Esophagus squamous epithelium (tissue), 5 donors: ENCODE data around the gene KIFC3. TPM values are rescaled to one million over a fixed set of nuclear protein-coding genes. Genes with fewer than 3 reads are reported as not detected.

Experiments
- DNase-seq: peaks from one replicate; lab custom pipeline; 2025; lab: John Stamatoyannopoulos, UW
- H3K27ac ChIP-seq, 4 donors: fragments of 200-600 bp; sonication (generic); one replicate each; pipeline ENCODE4 v1.5.1; 2016 to 2019; ENCODE audit warnings: mild to moderate bottlenecking in 1 of 4
- H3K27me3 ChIP-seq, 4 donors: fragments of 200-600 bp; sonication (generic); 1 replicate in 3 of 4; 2 replicates in 1 of 4; pipeline versions ENCODE4 v1.5.1 to v1.6.0; 2017 to 2021; ENCODE audit warnings: antibody characterized with exemption in 1 of 4
- H3K36me3 ChIP-seq, 3 donors: fragments of 200-600 bp; sonication (generic); one replicate each; pipeline ENCODE4 v1.5.1; 2016 to 2019
- H3K4me1 ChIP-seq, 3 donors: fragments of 200-600 bp; sonication (generic); one replicate each; pipeline ENCODE4 v1.5.1; 2017 to 2019
- H3K4me3 ChIP-seq, 4 donors: fragments of 200-600 bp; sonication (generic); 1 replicate in 3 of 4; 2 replicates in 1 of 4; pipeline ENCODE4 v1.5.1; 2016 to 2019; ENCODE audit warnings: mild to moderate bottlenecking in 2 of 4, moderate library complexity in 1 of 4
- H3K9me3 ChIP-seq, 3 donors: fragments of 200-600 bp; sonication (generic); one replicate each; pipeline ENCODE4 v1.5.1; 2016 to 2019
- CTCF ChIP-seq, 6 experiments: fragments of 450-650 bp in 4 of 6; fragments of 200-600 bp in 2 of 6; sonication (generic) in 2 of 6; IDR thresholded peaks; one replicate each; pipeline ENCODE4 v1.5.1; 2016 to 2019; ENCODE audit warnings: antibody characterized with exemption in 6 of 6, mild to moderate bottlenecking in 4 of 6, moderate library complexity in 4 of 6
- POLR2A ChIP-seq, 4 donors: fragments of 450-650 bp; IDR thresholded peaks; one replicate each; pipeline ENCODE4 v1.6.1; 2017; ENCODE audit warnings: antibody characterized with exemption in 4 of 4, mild to moderate bottlenecking in 4 of 4, moderate library complexity in 3 of 4
- WGBS, 2 donors: methylation state at CpG; one replicate each; pipeline ENCODE4 v1.1.5; 2018; 5-methylcytosine and 5-hydroxymethylcytosine counted together
- intact Hi-C: fragments of 100-400 bp; cut with DNase I; formaldehyde crosslinking; loops from one replicate; pipeline ENCODE4 v1.15.0; 2022
- total RNA-seq, 4 donors: library from RNA; depleted of rRNA; stranded (reverse); fragments of >200 nt; gene quantifications; one replicate each; pipeline ENCODE4 v1.1.0, GENCODE V29; 2016
- donor health status: DM: yes; HTN: yes; CAD: no.

KIFC3 gene
- total RNA-seq, 4 donors from 2014 or later = 14.8 to 72.4 (median 43.5) TPM

- WGBS, 2 donors = 80% methylated on average over 10 of the region's 17 CpGs; no CpG with 5 or more reads in 1 of the 2 donors
- H3K27ac ChIP-seq = peak overlapping the region in 2 of 4 donors; percentile 43 to 69
Measured at GRCh38 chr16:57788252-57788841, 13.9 kb downstream of the KIFC3 start.

DNA sequence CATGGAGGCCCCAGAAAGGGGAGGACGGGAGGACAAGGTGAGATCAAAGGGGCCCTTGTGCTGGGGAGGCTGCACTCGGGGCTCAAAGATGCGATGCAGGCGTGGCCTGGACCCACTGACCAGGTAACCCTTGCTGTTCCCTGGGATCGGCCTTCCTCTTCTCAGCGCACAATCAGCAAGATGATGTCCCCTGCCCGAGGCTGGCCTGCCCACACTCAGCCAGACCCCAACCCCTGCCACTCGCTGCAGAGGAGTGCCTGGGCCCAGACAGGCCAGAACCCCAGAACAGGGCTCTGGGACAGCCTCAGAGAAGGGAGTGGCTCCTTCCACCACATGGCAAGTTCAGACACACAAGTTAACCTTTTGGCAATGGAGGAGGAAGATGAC lies 14.8 kb downstream of the KIFC3 start:
- Histone ChIP-seq H3K27me3 (no peaks in the 10 kb centered on the region), H3K4me3 (no peak overlapping the region), H3K9me3 (no peaks in the 10 kb centered on the region), H3K36me3 (peaks cover 0 to 73% (median 0%) of the 10 kb centered on the region in 3 donors), H3K4me1 (peaks cover 9 to 29% (median 24%) of the 10 kb centered on the region in 3 donors), H3K27ac (peak overlapping the region in 3 of 4 donors; percentile 40 to 69 (median 43))
- TF ChIP-seq CTCF (IDR thresholded peaks at IDR 0.05) (no peak), POLR2A (IDR thresholded peaks at IDR 0.05) (no peak)
- intact Hi-C loops = no loop called here
- DNase-seq = no peak
- WGBS, 2 donors = 0 to 76% methylated on average over 1 to 8 of the region's 8 CpGs

More at GRCh38 chr16:57788252-57788841, 13.9 kb downstream of the KIFC3 start:
- TF ChIP-seq POLR2A (IDR thresholded peaks at IDR 0.05) (no peak), CTCF (IDR thresholded peaks at IDR 0.05) (no peak)
- H3K27me3 ChIP-seq = no peaks in the 10 kb centered on the region
- H3K4me3 ChIP-seq = no peak overlapping the region
- H3K36me3 ChIP-seq = peaks cover 0 to 78% (median 0%) of the 10 kb centered on the region in 3 donors
- H3K9me3 ChIP-seq = no peaks in the 10 kb centered on the region
- DNase-seq = no peak
- H3K4me1 ChIP-seq = peaks cover 9 to 29% (median 24%) of the 10 kb centered on the region in 3 donors
- intact Hi-C loops = no loop called here

DNA sequence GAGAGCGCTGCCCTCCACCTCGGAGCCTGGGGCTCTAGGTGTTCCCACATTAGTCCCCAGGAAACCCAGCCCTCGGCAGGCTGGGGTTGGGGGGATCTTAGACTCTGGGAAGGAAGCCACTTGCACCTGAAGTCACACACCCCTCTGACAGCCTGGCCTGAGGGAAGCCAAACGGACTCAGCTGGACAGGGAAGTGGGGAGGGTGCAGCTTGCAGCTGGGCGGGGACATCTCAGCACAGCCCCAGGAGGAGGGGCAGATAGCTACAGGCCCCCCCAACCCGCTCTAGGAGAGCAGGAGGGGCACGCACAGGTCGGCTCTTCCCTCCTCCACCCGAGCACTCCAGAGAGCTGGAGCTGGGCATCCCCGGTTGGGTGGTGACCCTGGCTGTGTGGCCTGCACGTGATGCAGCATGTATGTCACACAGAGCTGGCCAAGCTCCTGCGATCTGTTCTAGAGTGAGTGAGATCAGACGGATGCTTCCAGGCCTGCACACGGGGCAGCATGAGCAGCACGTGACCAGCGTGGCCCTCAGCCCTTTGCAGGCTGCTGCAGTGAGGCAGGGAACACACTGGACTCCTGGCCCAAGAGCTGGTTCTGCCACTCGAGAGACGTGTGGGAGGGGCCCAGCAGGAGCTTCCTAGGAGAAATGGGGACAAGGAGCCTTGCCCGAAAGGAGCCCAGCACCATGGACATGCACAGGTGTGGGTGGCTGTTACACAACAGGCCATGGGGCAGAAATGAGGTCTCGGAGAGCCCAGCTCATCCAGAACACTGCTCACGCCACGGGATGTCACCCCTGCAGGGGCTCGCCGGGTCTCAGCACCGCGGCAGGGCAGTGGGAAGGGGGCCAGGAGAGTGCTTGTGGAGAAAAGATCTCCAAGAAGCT lies 15.4 kb downstream of the KIFC3 start:
- 75 to 80% methylated on average over 9 to 11 of the region's 26 CpGs for WGBS, 2 donors
- Histone ChIP-seq H3K36me3 (peaks cover 0 to 66% (median 0%) of the 10 kb centered on the region in 3 donors), H3K4me1 (peaks cover 9 to 29% (median 24%) of the 10 kb centered on the region in 3 donors), H3K4me3 (no peak overlapping the region), H3K27ac (peak overlapping the region in 3 of 4 donors; percentile 40 to 69 (median 43)), H3K27me3 (no peaks in the 10 kb centered on the region), H3K9me3 (no peaks in the 10 kb centered on the region)
- intact Hi-C loops = no loop called here
- no peak for DNase-seq
- no peak for TF ChIP-seq POLR2A (IDR thresholded peaks at IDR 0.05)
- TF ChIP-seq CTCF (IDR thresholded peaks at IDR 0.05) = no peak

DNA sequence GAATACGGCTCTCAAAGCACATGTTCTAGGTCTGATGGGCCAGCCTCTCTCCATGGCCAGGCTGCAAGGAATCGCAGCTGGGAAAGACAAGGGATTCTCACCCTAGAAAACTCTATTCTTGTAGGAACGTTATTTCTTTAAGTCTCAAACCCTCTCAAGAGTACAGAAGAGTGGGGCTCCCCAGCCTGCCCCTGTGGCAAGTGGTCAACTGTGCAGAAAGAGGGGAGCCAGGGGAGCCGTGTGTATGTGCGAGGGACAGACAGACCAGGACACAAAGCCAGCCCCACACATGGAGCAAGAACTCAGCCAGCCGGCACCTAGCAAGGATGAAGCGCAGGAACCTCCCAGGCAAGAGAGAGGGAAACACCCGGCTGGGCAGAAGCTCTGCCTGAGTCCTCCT lies 16.4 kb downstream of the KIFC3 start:
- peaks cover 0 to 59% (median 0%) of the 10 kb centered on the region in 3 donors for H3K36me3 ChIP-seq
- no peaks in the 10 kb centered on the region for H3K27me3 ChIP-seq
- H3K4me3 ChIP-seq = no peak overlapping the region
- 87 to 96% methylated on average over 4 of the region's 8 CpGs for WGBS, 2 donors
- H3K4me1 ChIP-seq = peaks cover 9 to 24% (median 20%) of the 10 kb centered on the region in 3 donors
- DNase-seq = no peak
- no peaks in the 10 kb centered on the region for H3K9me3 ChIP-seq
- no peak overlapping the region for H3K27ac ChIP-seq
- no peak for TF ChIP-seq POLR2A (IDR thresholded peaks at IDR 0.05)
- intact Hi-C loops = no loop called here

- intact Hi-C loops = no loop called here
- Histone ChIP-seq H3K27ac (no peak overlapping the region), H3K4me3 (no peak overlapping the region), H3K4me1 (peaks cover 9 to 21% (median 20%) of the 10 kb centered on the region in 3 donors), H3K9me3 (no peaks in the 10 kb centered on the region), H3K27me3 (no peaks in the 10 kb centered on the region), H3K36me3 (peaks cover 0 to 53% (median 0%) of the 10 kb centered on the region in 3 donors)
- no peak for TF ChIP-seq CTCF (IDR thresholded peaks at IDR 0.05)
- TF ChIP-seq POLR2A (IDR thresholded peaks at IDR 0.05) = no peak
- 96% methylated on average over 3 of the region's 10 CpGs; no CpG with 5 or more reads in 1 of the 2 donors for WGBS, 2 donors
- no peak for DNase-seq
Measured at GRCh38 chr16:57785385-57785784, 16.9 kb downstream of the KIFC3 start.
